ENCODE measurements around the gene FOXRED1. TPM values are rescaled to one million over a fixed set of nuclear protein-coding genes. Genes with fewer than 3 reads are reported as not detected.
"Not testable (repeated sequence)": the region's sequence is repeated elsewhere in the genome, so short reads cannot be mapped to it uniquely, and the experiment has no call there.

FOXRED1 gene
- total RNA-seq, 1 experiment from 2014 or later, result 28.2 TPM

- intact Hi-C loops (cut with micrococcal nuclease), result no loop called here
- Mint-ChIP-seq H3K27ac (ENCODE audit: low read depth, unreplicated experiment) (no peak overlapping the region), H3K9me3 (ENCODE audit: unreplicated experiment) (no peaks in the 10 kb centered on the region), H3K27me3 (ENCODE audit: insufficient read depth, unreplicated experiment) (no peaks in the 10 kb centered on the region), H3K36me3 (ENCODE audit: insufficient read depth, unreplicated experiment) (peaks cover 30% of the 10 kb centered on the region), H3K4me3 (ENCODE audit: unreplicated experiment) (no peak overlapping the region), H3K4me1 (ENCODE audit: insufficient read depth, unreplicated experiment) (no peaks in the 10 kb centered on the region)
- no peak for DNase-seq (ENCODE audit: unreplicated experiment)
- POLR2A ChIA-PET, result no interaction called here
- BruUV-seq (replicated peaks), result no TSS peak
- CTCF ChIA-PET, result no interaction called here
- TF ChIP-seq CTCF (IDR thresholded peaks at IDR 0.05; ENCODE audit: unreplicated experiment), result no peak
Observed at GRCh38 chr11:126253265-126253664, 15.7 kb upstream of the FOXRED1 start.

- TF ChIP-seq CTCF (IDR thresholded peaks at IDR 0.05; ENCODE audit: unreplicated experiment), result no peak
- Mint-ChIP-seq H3K4me3 (ENCODE audit: unreplicated experiment) (no peak overlapping the region), H3K36me3 (ENCODE audit: insufficient read depth, unreplicated experiment) (peaks cover 24% of the 10 kb centered on the region), H3K27me3 (ENCODE audit: insufficient read depth, unreplicated experiment) (no peaks in the 10 kb centered on the region), H3K9me3 (ENCODE audit: unreplicated experiment) (no peaks in the 10 kb centered on the region), H3K4me1 (ENCODE audit: insufficient read depth, unreplicated experiment) (no peaks in the 10 kb centered on the region), H3K27ac (ENCODE audit: low read depth, unreplicated experiment) (no peak overlapping the region)
- no peak for DNase-seq (ENCODE audit: unreplicated experiment)
- ChIA-PET POLR2A (interaction anchor here (2.0 kb wide), 1 partner anchor 13 kb away, joined by 4 read pairs; the partner anchor contains the start of gene SRPRA), CTCF (interaction anchor here (0.7 kb wide), 1 partner anchor 1373 kb away, joined by 3 read pairs; no protein-coding TSS in a partner anchor)
- intact Hi-C loops (cut with micrococcal nuclease), result no loop called here
- BruUV-seq (replicated peaks), result no TSS peak
Observed at GRCh38 chr11:126254819-126255218, 14.1 kb upstream of the FOXRED1 start.

GRCh38 chr11:126255507-126255906 lies 13.4 kb upstream of the FOXRED1 start:
- CTCF ChIA-PET, result interaction anchor here (0.7 to 1.2 kb wide), 2 partner anchors 36 to 54 kb away, joined by 3 read pairs; no protein-coding TSS in a partner anchor
- H3K4me3 Mint-ChIP-seq (ENCODE audit: unreplicated experiment); intact Hi-C loops (cut with micrococcal nuclease): not testable (repeated sequence)

GRCh38 chr11:126256216-126256615 lies 12.7 kb upstream of the FOXRED1 start:
- peaks cover 27% of the 10 kb centered on the region for H3K36me3 Mint-ChIP-seq (ENCODE audit: insufficient read depth, unreplicated experiment)
- no peaks in the 10 kb centered on the region for H3K27me3 Mint-ChIP-seq (ENCODE audit: insufficient read depth, unreplicated experiment)
- no peak overlapping the region for H3K4me3 Mint-ChIP-seq (ENCODE audit: unreplicated experiment)
- H3K9me3 Mint-ChIP-seq (ENCODE audit: unreplicated experiment), result no peaks in the 10 kb centered on the region
- POLR2A ChIA-PET, result interaction anchor here (2.0 kb wide), 1 partner anchor 12 kb away, joined by 4 read pairs; the partner anchor contains the start of gene SRPRA
- DNase-seq (ENCODE audit: unreplicated experiment), result no peak
- intact Hi-C loops (cut with micrococcal nuclease), result no loop called here
- H3K27ac Mint-ChIP-seq (ENCODE audit: low read depth, unreplicated experiment), result no peak overlapping the region
- H3K4me1 Mint-ChIP-seq (ENCODE audit: insufficient read depth, unreplicated experiment), result peaks cover 3% of the 10 kb centered on the region
- TF ChIP-seq CTCF (IDR thresholded peaks at IDR 0.05; ENCODE audit: unreplicated experiment), result no peak
- CTCF ChIA-PET, result interaction anchor here (0.7 to 1.2 kb wide), 3 partner anchors 9 to 55 kb away, joined by 3 read pairs; no protein-coding TSS in a partner anchor
- no TSS peak for BruUV-seq (replicated peaks)

More at GRCh38 chr11:126255507-126255906, 13.4 kb upstream of the FOXRED1 start:
- not testable (repeated sequence) for H3K9me3 Mint-ChIP-seq (ENCODE audit: unreplicated experiment); H3K4me1 Mint-ChIP-seq (ENCODE audit: insufficient read depth, unreplicated experiment); BruUV-seq (replicated peaks); H3K27me3 Mint-ChIP-seq (ENCODE audit: insufficient read depth, unreplicated experiment); H3K27ac Mint-ChIP-seq (ENCODE audit: low read depth, unreplicated experiment); DNase-seq (ENCODE audit: unreplicated experiment)
- peaks cover 24% of the 10 kb centered on the region for H3K36me3 Mint-ChIP-seq (ENCODE audit: insufficient read depth, unreplicated experiment)
- POLR2A ChIA-PET, result interaction anchor here (2.0 kb wide), 1 partner anchor 13 kb away, joined by 4 read pairs; the partner anchor contains the start of gene SRPRA

Measured in MCF 10A (cell line).